ENCODE data around the gene NSF. TPM values are rescaled to one million over a fixed set of nuclear protein-coding genes. Genes with fewer than 3 reads are reported as not detected.
"Not testable (repeated sequence)": the region's sequence is repeated elsewhere in the genome, so short reads cannot be mapped to it uniquely, and the experiment has no call there.

The NSF gene
- total RNA-seq, 4 donors from 2014 or later = 28.9 to 61.9 (median 45.7) TPM

GRCh38 chr17:46600767-46601166 lies 10.3 kb downstream of the NSF start:
- H3K27ac ChIP-seq; H3K36me3 ChIP-seq; H3K27me3 ChIP-seq; H3K4me1 ChIP-seq; intact Hi-C loops (cut with DNase I); H3K4me3 ChIP-seq (replicated peaks in 1 of 3); DNase-seq; H3K9me3 ChIP-seq: not testable (repeated sequence)
- WGBS, 2 donors = no CpG with 5 or more reads among the region's 3 CpGs

GRCh38 chr17:46603125-46603524 lies 12.7 kb downstream of the NSF start:
- H3K27me3 ChIP-seq; H3K36me3 ChIP-seq; H3K4me1 ChIP-seq; DNase-seq; intact Hi-C loops (cut with DNase I); H3K4me3 ChIP-seq (replicated peaks in 1 of 3); H3K27ac ChIP-seq; H3K9me3 ChIP-seq: not testable (repeated sequence)

- DNase-seq; H3K36me3 ChIP-seq; H3K27me3 ChIP-seq; intact Hi-C loops (cut with DNase I); H3K27ac ChIP-seq; H3K4me3 ChIP-seq (replicated peaks in 1 of 3); H3K4me1 ChIP-seq; H3K9me3 ChIP-seq: not testable (repeated sequence)
- 88% methylated on average over 1 of the region's 2 CpGs; no CpG with 5 or more reads in 1 of the 2 donors for WGBS, 2 donors
Measured at GRCh38 chr17:46611304-46611703, 20.8 kb downstream of the NSF start.

- H3K4me1 ChIP-seq; DNase-seq; H3K27ac ChIP-seq; H3K4me3 ChIP-seq (replicated peaks in 1 of 3); H3K36me3 ChIP-seq; intact Hi-C loops (cut with DNase I); H3K27me3 ChIP-seq; H3K9me3 ChIP-seq: not testable (repeated sequence)
- no CpG with 5 or more reads among the region's 1 CpG for WGBS, 2 donors
Measured at GRCh38 chr17:46613876-46614275, 23.4 kb downstream of the NSF start.

GRCh38 chr17:46617121-46617520 lies 26.7 kb downstream of the NSF start:
- H3K27me3 ChIP-seq; H3K4me3 ChIP-seq (replicated peaks in 1 of 3); H3K27ac ChIP-seq; H3K9me3 ChIP-seq; DNase-seq; H3K4me1 ChIP-seq; H3K36me3 ChIP-seq; intact Hi-C loops (cut with DNase I): not testable (repeated sequence)
- no CpG with 5 or more reads among the region's 3 CpGs for WGBS, 2 donors

- H3K27ac ChIP-seq; H3K9me3 ChIP-seq; H3K36me3 ChIP-seq; H3K4me1 ChIP-seq; H3K4me3 ChIP-seq (replicated peaks in 1 of 3); H3K27me3 ChIP-seq; intact Hi-C loops (cut with DNase I); DNase-seq: not testable (repeated sequence)
- WGBS, 2 donors = no CpG with 5 or more reads among the region's 1 CpG
Measured at GRCh38 chr17:46618975-46619374, 28.5 kb downstream of the NSF start.

GRCh38 chr17:46623790-46624189 lies 33.3 kb downstream of the NSF start:
- H3K27me3 ChIP-seq; H3K4me3 ChIP-seq (replicated peaks in 1 of 3); H3K9me3 ChIP-seq; H3K36me3 ChIP-seq; DNase-seq; H3K27ac ChIP-seq; intact Hi-C loops (cut with DNase I); H3K4me1 ChIP-seq: not testable (repeated sequence)
- WGBS, 2 donors = no CpG with 5 or more reads among the region's 2 CpGs

- H3K27ac ChIP-seq; H3K27me3 ChIP-seq; H3K9me3 ChIP-seq; DNase-seq; H3K4me1 ChIP-seq; H3K4me3 ChIP-seq (replicated peaks in 1 of 3); intact Hi-C loops (cut with DNase I); H3K36me3 ChIP-seq: not testable (repeated sequence)
- no CpG with 5 or more reads among the region's 5 CpGs for WGBS, 2 donors
Measured at GRCh38 chr17:46624726-46625125, 34.3 kb downstream of the NSF start.

GRCh38 chr17:46627452-46627851 lies 37.0 kb downstream of the NSF start:
- H3K9me3 ChIP-seq; intact Hi-C loops (cut with DNase I); H3K4me1 ChIP-seq; H3K36me3 ChIP-seq; H3K4me3 ChIP-seq (replicated peaks in 1 of 3); H3K27ac ChIP-seq; DNase-seq; H3K27me3 ChIP-seq: not testable (repeated sequence)
- 90% methylated on average over 2 of the region's 2 CpGs; no CpG with 5 or more reads in 1 of the 2 donors for WGBS, 2 donors

GRCh38 chr17:46628753-46629436 lies 38.4 kb downstream of the NSF start:
- H3K36me3 ChIP-seq; H3K27ac ChIP-seq; H3K4me1 ChIP-seq; DNase-seq; H3K9me3 ChIP-seq; H3K4me3 ChIP-seq (replicated peaks in 1 of 3); intact Hi-C loops (cut with DNase I); H3K27me3 ChIP-seq: not testable (repeated sequence)
- no CpG with 5 or more reads among the region's 5 CpGs for WGBS, 2 donors

- H3K27me3 ChIP-seq; DNase-seq; H3K27ac ChIP-seq; H3K4me3 ChIP-seq (replicated peaks in 1 of 3); intact Hi-C loops (cut with DNase I); H3K9me3 ChIP-seq; H3K4me1 ChIP-seq; H3K36me3 ChIP-seq: not testable (repeated sequence)
- WGBS, 2 donors = no CpG with 5 or more reads among the region's 3 CpGs
Measured at GRCh38 chr17:46632146-46632545, 41.7 kb downstream of the NSF start.

GRCh38 chr17:46634844-46635243 lies 44.4 kb downstream of the NSF start:
- DNase-seq; H3K36me3 ChIP-seq; H3K4me1 ChIP-seq; H3K9me3 ChIP-seq; intact Hi-C loops (cut with DNase I); H3K27me3 ChIP-seq; H3K4me3 ChIP-seq (replicated peaks in 1 of 3); H3K27ac ChIP-seq: not testable (repeated sequence)

GRCh38 chr17:46641861-46642656 lies 51.6 kb downstream of the NSF start:
- intact Hi-C loops (cut with DNase I); DNase-seq; H3K4me1 ChIP-seq; H3K36me3 ChIP-seq; H3K9me3 ChIP-seq; H3K27ac ChIP-seq; H3K27me3 ChIP-seq; H3K4me3 ChIP-seq (replicated peaks in 1 of 3): not testable (repeated sequence)
- 0% methylated on average over 1 of the region's 2 CpGs; no CpG with 5 or more reads in 1 of the 2 donors for WGBS, 2 donors
